Mucosa of rectum (tissue), 2 donors: ENCODE results near the gene IGIP.

Experiments
- H3K27ac ChIP-seq, 2 donors: one replicate each; pipeline ENCODE4 v1.7.0; 2013; ENCODE audit warnings: inconsistent platforms in 2 of 2, low read depth in 2 of 2, low read length in 2 of 2
- H3K27me3 ChIP-seq, 2 donors: one replicate each; pipeline ENCODE4 v1.7.0; 2013; ENCODE audit warnings: low read length in 2 of 2; ENCODE audit not compliant: control insufficient read depth in 2 of 2, insufficient read depth in 2 of 2
- H3K36me3 ChIP-seq, 2 donors: one replicate each; pipeline ENCODE4 v1.7.0; 2013; ENCODE audit warnings: low read length in 2 of 2; ENCODE audit not compliant: control insufficient read depth in 2 of 2, insufficient read depth in 2 of 2
- H3K4me1 ChIP-seq, 2 donors: one replicate each; pipeline ENCODE4 v1.7.0; 2013; ENCODE audit warnings: low read length in 2 of 2, mild to moderate bottlenecking in 1 of 2; ENCODE audit not compliant: control insufficient read depth in 2 of 2, insufficient read depth in 2 of 2
- H3K4me3 ChIP-seq, 2 donors: one replicate each; pipeline ENCODE4 v1.7.0; 2013; ENCODE audit warnings: low read length in 2 of 2
- H3K9ac ChIP-seq, 2 donors: one replicate each; pipeline ENCODE4 v1.7.0; 2013; ENCODE audit warnings: low read length in 2 of 2, low read depth in 1 of 2, mild to moderate bottlenecking in 1 of 2
- H3K9me3 ChIP-seq, 2 donors: one replicate each; pipeline ENCODE4 v1.7.0; 2013; ENCODE audit warnings: low read length in 2 of 2; ENCODE audit not compliant: control insufficient read depth in 2 of 2
- donor health status: healthy.
- donor health status: Normal muscosa, but diverticular disease.

IGIP gene

DNA sequence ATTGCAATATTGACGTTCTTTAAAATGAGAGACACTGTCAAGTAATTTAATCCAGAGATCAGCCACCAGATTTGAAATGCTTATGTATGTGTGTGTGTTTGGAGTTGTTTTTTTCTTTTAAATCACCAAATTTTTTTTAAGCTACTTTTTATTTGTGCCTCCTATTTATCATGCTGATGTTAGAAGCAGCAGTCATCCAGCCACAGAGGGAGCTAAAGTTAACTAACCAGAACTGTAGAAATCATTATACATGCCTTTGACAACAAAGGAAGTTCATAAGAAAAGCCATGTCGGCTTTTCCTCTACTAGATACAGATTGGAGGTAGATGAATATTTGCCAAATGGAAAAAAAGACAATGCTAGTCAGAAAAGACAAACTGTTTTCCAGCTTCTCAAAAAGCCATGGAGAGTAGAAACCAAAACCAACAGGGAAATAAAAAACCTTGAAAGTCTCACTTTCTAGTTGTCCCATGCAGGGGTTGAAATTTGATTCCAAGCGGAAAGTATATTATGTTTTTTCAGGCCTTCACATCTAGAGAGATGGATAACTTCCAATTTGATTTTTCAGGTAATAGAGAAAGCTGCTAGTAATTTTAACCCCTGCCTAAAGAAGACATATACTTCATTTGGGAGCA is 7.3 kb upstream of the IGIP start:
- Histone ChIP-seq H3K9ac (no peak overlapping the region), H3K4me3 (no peak overlapping the region), H3K4me1 (peaks cover 17 to 26% of the 10 kb centered on the region in 2 donors), H3K9me3 (no peaks in the 10 kb centered on the region), H3K27me3 (no peaks in the 10 kb centered on the region), H3K27ac (no peak overlapping the region), H3K36me3 (no peaks in the 10 kb centered on the region)

DNA sequence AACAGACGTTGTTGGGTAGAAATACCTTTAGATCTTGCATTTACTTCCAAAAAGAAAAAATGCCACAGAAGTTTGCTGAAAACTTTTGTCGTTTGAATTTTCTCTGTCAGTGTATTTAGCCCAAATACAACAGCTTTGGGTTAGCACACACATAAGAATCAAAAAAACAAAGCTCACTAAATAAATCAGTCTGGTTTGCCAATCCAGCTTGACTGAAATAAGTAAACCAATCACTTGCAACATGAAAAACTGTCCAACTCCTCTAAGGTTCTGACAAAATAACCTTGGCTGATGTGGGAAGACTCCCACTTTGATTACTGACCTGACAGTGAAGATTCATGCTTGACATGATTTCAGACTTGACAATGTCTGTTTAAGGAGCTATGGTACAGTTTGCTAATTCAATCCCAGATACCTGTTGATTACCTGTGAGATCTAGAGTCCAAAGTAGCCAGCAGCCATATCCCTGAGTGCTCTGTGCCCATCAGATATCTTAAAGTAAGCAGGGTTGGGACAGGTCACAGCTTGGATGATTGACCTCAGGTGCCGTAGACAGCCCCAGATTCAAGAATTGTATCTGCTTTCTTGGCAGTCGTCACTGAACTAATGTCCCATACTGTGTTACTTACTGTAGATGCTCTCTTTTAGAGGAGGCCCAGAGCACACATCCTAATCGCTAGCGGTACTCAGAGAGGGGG is 727 bp downstream of the IGIP start:
- no peak overlapping the region for H3K9ac ChIP-seq
- no peaks in the 10 kb centered on the region for H3K36me3 ChIP-seq
- no peaks in the 10 kb centered on the region for H3K27me3 ChIP-seq
- H3K4me1 ChIP-seq = no peaks in the 10 kb centered on the region
- no peak overlapping the region for H3K4me3 ChIP-seq
- no peak overlapping the region for H3K27ac ChIP-seq
- no peaks in the 10 kb centered on the region for H3K9me3 ChIP-seq

DNA sequence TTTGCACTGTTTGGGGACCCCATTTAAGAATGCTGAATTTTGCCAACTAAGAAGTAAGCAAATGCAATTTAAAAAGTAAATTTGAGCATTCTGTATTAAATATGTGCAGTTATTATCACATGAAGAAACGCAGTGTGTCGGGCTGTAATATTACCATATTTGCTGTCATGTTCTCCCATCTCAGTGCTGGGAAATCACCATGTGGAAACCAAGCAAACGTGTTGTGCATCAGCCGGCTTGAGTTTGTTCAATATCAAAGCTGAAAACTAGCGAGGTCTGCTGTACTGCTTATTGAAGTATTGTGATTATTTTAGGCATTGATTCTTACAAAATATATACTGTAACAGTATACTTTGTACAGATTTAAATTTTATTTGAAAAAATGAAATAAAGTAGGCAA is 2.6 kb downstream of the IGIP start:
- H3K9me3 ChIP-seq = no peaks in the 10 kb centered on the region
- no peaks in the 10 kb centered on the region for H3K27me3 ChIP-seq
- H3K36me3 ChIP-seq = no peaks in the 10 kb centered on the region
- H3K4me3 ChIP-seq = no peak overlapping the region
- H3K4me1 ChIP-seq = no peaks in the 10 kb centered on the region
- H3K9ac ChIP-seq = no peak overlapping the region
- H3K27ac ChIP-seq = no peak overlapping the region

DNA sequence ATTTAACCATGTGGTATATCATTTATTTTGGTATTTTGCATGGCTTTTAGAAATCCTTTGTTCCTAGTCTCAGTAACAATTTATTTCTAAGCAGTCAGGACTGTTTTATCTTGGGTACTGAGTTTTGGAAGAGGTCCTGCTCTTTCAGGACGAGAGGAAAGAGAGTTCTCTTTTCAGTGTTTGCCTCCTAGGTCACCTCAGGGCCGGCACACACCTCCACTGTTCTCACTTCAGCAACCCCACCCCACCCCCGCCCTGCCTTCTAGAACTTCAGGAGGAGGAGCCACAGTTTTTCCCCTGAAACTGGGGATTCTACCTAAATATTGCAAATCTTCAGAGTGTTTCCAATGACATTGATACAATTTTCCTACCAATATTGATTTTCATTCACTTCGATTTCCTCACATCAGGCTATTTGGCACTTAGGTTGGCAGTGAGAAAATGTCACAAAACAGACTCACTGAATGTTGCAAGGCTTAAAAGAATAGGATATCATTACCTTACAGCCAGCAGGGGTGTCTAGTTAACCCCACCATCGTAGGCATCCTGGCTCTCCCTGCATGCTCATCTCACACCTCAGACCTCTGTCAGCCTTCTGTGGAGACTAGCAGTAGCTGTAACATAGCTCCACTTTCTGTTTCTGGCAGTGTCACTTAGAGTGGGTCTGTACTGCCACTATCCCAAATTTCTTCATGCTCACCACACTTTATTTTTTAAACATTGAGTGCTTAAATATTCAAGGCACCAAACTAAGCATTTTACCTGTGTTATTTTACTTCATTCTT is 5.4 kb downstream of the IGIP start:
- no peaks in the 10 kb centered on the region for H3K36me3 ChIP-seq
- no peak overlapping the region for H3K4me3 ChIP-seq
- H3K4me1 ChIP-seq = no peaks in the 10 kb centered on the region
- no peaks in the 10 kb centered on the region for H3K9me3 ChIP-seq
- no peak overlapping the region for H3K27ac ChIP-seq
- H3K27me3 ChIP-seq = no peaks in the 10 kb centered on the region
- no peak overlapping the region for H3K9ac ChIP-seq

DNA sequence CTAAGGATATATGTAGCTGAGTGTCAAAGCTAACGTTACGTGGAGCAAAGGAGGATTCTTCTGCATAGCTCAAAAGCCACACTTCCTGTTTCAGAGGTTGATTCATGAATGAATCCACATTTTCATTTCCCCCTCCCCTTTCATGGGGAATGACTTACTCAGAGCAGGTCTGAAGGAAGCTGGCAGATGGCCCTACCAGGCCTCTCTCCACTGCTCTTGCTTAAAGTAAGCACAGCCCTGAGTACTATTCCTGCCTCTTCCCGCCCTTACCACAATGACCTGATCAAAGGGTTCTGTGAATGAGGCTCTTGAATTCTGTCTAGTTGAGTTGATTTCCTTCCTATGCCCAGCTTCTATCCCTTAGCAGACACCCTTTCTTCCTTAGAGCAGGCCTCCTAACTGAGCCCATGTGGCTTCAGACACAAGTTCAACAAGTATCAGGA is 6.3 kb downstream of the IGIP start:
- no peaks in the 10 kb centered on the region for H3K4me1 ChIP-seq
- no peak overlapping the region for H3K9ac ChIP-seq
- H3K36me3 ChIP-seq = no peaks in the 10 kb centered on the region
- no peaks in the 10 kb centered on the region for H3K9me3 ChIP-seq
- H3K27me3 ChIP-seq = no peaks in the 10 kb centered on the region
- no peak overlapping the region for H3K4me3 ChIP-seq
- H3K27ac ChIP-seq = no peak overlapping the region

DNA sequence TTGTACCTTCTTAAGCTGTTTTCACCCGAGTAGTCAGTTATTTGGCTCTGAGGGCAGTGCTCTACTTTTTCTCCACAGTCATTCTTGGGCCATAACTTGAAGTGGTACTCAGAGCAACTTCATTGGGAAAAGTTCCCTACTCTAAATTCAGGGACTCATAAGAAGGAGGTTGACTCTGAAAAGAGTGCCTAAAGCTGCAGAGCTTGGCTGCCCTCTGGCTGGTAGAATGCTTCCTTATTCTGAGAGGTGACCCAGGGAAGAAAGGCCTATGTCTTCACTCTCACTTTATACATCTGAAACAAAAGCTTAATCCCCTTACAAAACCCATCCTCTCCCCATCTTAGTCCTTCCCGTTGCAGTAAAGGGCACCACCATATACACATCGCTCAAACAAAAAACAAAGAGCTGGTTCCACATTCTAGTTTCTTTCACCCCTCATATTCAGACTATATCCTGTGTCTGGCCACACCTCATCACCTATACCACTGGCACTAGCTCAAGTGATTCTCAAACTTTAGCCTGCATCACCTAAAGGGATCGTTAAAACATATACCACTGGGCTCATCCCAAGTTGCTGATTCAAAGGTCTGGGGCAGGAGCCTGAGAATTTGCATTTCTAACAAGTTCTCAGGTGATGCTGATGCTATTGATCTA is 7.9 kb downstream of the IGIP start:
- no peaks in the 10 kb centered on the region for H3K4me1 ChIP-seq
- no peak overlapping the region for H3K27ac ChIP-seq

DNA sequence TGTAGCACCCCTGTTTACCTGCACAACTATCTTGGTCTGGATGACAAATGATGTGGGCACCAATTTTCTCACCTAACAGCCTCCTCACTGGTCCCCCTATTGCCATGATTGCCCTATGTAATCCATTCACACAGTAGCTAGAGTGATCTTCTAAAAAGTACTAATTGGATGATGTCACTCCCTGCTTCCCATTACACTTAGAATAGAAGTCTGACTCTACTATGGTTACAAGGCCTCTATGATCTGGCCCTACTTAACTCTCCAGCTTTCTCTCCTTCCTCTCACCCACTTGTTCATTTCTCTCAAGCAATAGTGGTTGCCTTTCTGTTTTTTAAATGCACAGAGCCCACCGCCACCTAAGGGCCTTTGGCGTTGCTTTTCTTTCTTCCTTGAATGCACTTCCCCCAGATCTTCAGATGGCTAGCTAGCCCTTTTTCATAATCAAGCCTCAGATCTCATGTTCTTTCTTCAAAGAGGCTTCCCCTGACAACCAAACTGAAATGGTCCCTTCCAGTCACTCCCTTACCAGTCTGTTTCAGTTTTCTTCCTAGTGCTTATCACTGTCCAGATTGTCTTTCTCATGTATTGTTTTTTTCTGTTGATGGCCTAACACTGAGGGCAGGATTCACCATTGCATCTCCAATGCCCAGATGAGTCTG is 8.7 kb downstream of the IGIP start:
- Histone ChIP-seq H3K36me3 (no peaks in the 10 kb centered on the region), H3K27me3 (no peaks in the 10 kb centered on the region), H3K27ac (no peak overlapping the region), H3K4me3 (no peak overlapping the region), H3K4me1 (no peaks in the 10 kb centered on the region), H3K9me3 (no peaks in the 10 kb centered on the region), H3K9ac (no peak overlapping the region)

More for the DNA sequence above, 7.9 kb downstream of the IGIP start:
- Histone ChIP-seq H3K27me3 (no peaks in the 10 kb centered on the region), H3K4me3 (no peak overlapping the region), H3K9me3 (no peaks in the 10 kb centered on the region), H3K9ac (no peak overlapping the region), H3K36me3 (no peaks in the 10 kb centered on the region)

DNA sequence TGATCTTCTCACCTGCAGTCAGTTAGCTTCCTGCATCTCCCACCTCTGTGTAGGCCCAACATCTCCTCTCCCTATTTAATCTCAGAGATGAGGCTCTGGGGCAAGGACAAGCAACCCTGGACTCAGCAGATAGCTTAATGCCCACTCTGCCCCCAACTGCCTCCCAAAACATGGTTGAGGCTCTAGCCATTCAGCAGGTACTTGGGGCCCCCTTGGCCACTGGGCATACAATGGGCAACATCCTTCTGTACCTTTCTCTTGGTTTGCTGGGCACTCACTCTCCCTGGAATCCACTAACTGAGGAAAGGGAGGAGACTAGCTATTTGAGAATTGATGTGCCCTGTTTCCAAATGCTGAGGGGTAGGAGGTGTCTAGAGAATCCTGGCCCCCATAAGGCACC is 9.4 kb downstream of the IGIP start:
- Histone ChIP-seq H3K9me3 (no peaks in the 10 kb centered on the region), H3K27me3 (no peaks in the 10 kb centered on the region), H3K9ac (no peak overlapping the region), H3K27ac (no peak overlapping the region), H3K36me3 (no peaks in the 10 kb centered on the region), H3K4me3 (no peak overlapping the region), H3K4me1 (no peaks in the 10 kb centered on the region)

DNA sequence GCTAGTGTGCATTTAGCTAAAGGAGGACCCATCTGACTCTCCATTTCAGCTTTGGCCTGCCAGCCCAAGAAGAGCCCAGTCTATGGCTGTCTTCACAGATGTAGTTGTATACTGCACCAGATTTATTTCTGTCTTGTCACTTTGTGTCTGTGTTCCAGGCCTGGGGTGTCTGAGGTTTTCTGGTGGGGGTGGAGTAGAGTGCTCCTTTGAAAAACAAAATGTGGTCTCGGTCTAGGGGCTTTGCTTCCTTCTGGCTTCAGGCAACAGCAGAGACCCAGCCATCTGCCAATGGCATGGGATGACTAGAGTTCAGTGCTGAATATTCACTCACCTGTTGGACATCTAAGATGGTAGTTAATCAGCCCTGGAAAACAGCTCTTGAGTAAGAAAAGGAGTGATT is 10.9 kb downstream of the IGIP start:
- no peak overlapping the region for H3K27ac ChIP-seq
- no peak overlapping the region for H3K9ac ChIP-seq
- no peaks in the 10 kb centered on the region for H3K27me3 ChIP-seq
- no peaks in the 10 kb centered on the region for H3K36me3 ChIP-seq
- no peak overlapping the region for H3K4me3 ChIP-seq
- H3K4me1 ChIP-seq = no peaks in the 10 kb centered on the region
- no peaks in the 10 kb centered on the region for H3K9me3 ChIP-seq
